A549 (cell line): ENCODE results near the gene LRP5. TPM values are rescaled to one million over a fixed set of nuclear protein-coding genes. Genes with fewer than 3 reads are reported as not detected.

Experiments
- ATAC-seq, 2 experiments: fragments of 200-7000 bp in 1 of 2; fragments of >200 bp in 1 of 2; cut with Nextera tagmentation in 1 of 2; cut with Tn5 transposase in 1 of 2; 3 replicates each; pipeline versions ENCODE4 v1.8.0 to v1.9.1; 2018 to 2020; ENCODE audit warnings: mild to moderate bottlenecking in 1 of 2, moderate library complexity in 1 of 2
- CTCF ChIA-PET: fragments of 300-600 bp; sonication (Branson Sonifier 250); formaldehyde crosslinking; extraction: SDS; loops from one replicate; lab custom pipeline; 2021; ENCODE audit warnings: antibody characterized with exemption, inconsistent platforms; lab: Yijun Ruan, JAX
- POLR2A ChIA-PET: fragments of 350-600 bp; formaldehyde crosslinking; extraction: SDS; loops from one replicate; lab custom pipeline; 2021; ENCODE audit warnings: antibody characterized with exemption, inconsistent platforms; lab: Yijun Ruan, JAX
- DNase-seq, 2 experiments: peaks; one replicate each; pipeline versions ENCODE4 v3.0.0 to v3.0.0-alpha.2; 2011 to 2016; ENCODE audit warnings: low read depth in 1 of 2, low spot score in 1 of 2
- FAIRE-seq: peaks from 2 replicates; lab custom pipeline; 2011; peaks lifted over from hg19 to GRCh38; lab: Jason Lieb, UNC
- H3K27ac ChIP-seq, 2 experiments: fragments of >200 bp; sonication (Bioruptor Twin); formaldehyde crosslinking; 3 replicates each; pipeline ENCODE4 v1.5.1; 2016 to 2017
- H3K4me1 ChIP-seq: fragments of >200 bp; sonication (Bioruptor Twin); formaldehyde crosslinking; 3 replicates; pipeline ENCODE4 v1.6.1; 2016
- H3K4me2 ChIP-seq: fragments of >200 bp; sonication (Bioruptor Twin); formaldehyde crosslinking; 3 replicates; pipeline ENCODE4 v1.6.1; 2016
- H3K4me3 ChIP-seq: fragments of >200 bp; sonication (Bioruptor Twin); formaldehyde crosslinking; 3 replicates; pipeline ENCODE4 v1.5.1; 2016
- H3K9me3 ChIP-seq: fragments of >200 bp; sonication (Bioruptor Twin); formaldehyde crosslinking; 3 replicates; pipeline ENCODE4 v1.6.1; 2016
- BCL3 ChIP-seq: fragments of >200 bp; sonication (Bioruptor Twin); formaldehyde crosslinking; IDR thresholded peaks from 3 replicates; pipeline ENCODE4 v1.6.1; 2016
- CBX8 ChIP-seq: fragments of 200-600 bp; sonication (generic); IDR thresholded peaks from 2 replicates; pipeline ENCODE4 v1.6.1; 2016
- CHD2 ChIP-seq: fragments of 150-350 bp; IDR thresholded peaks from 2 replicates; pipeline ENCODE4 v1.6.1; 2014; ENCODE audit warnings: low read length; ENCODE audit not compliant: partially characterized antibody
- EHF ChIP-seq: fragments of 250-450 bp; sonication (Bioruptor Pico); IDR thresholded peaks from 2 replicates; pipeline ENCODE4 v1.5.0; 2020; ENCODE audit warnings: mild to moderate bottlenecking
- EHMT2 ChIP-seq: fragments of 200-600 bp; sonication (generic); IDR thresholded peaks from 2 replicates; pipeline ENCODE4 v1.6.1; 2016; ENCODE audit warnings: antibody characterized with exemption, low read depth, mild to moderate bottlenecking, moderate library complexity
- EP300 ChIP-seq, 2 experiments: fragments of >200 bp; sonication (Bioruptor Twin); formaldehyde crosslinking; IDR thresholded peaks; 2 replicates in 1 of 2; 3 replicates in 1 of 2; pipeline ENCODE4 v1.6.1; 2016 to 2017
- GATA3 ChIP-seq: IDR thresholded peaks from 2 replicates; pipeline ENCODE4 v1.6.1; 2012; ENCODE audit warnings: borderline replicate concordance
- HES2 ChIP-seq: fragments of >200 bp; sonication (Bioruptor Twin); formaldehyde crosslinking; IDR thresholded peaks from 2 replicates; pipeline ENCODE4 v1.6.1; 2016
- HOXB13 ChIP-seq: fragments of 250-450 bp; sonication (Bioruptor Pico); IDR thresholded peaks from 2 replicates; pipeline ENCODE4 v1.5.0; 2020; ENCODE audit warnings: low read depth, mild to moderate bottlenecking, moderate library complexity
- JUNB ChIP-seq: fragments of >200 bp; sonication (Bioruptor Twin); formaldehyde crosslinking; IDR thresholded peaks from 2 replicates; pipeline ENCODE4 v1.6.1; 2016
- KDM1A ChIP-seq: fragments of 200-600 bp; sonication (generic); IDR thresholded peaks from 2 replicates; pipeline ENCODE4 v1.6.1; 2016; ENCODE audit warnings: low read depth, mild to moderate bottlenecking
- KDM5A ChIP-seq: fragments of 200-600 bp; sonication (generic); IDR thresholded peaks from 2 replicates; pipeline ENCODE4 v1.6.1; 2016; ENCODE audit warnings: antibody characterized with exemption, mild to moderate bottlenecking
- MAFK ChIP-seq: fragments of 450-650 bp; IDR thresholded peaks from 2 replicates; pipeline ENCODE4 v1.6.1; 2014; ENCODE audit not compliant: partially characterized antibody
- NFE2L2 ChIP-seq: fragments of 150-350 bp; conservative IDR thresholded peaks from 2 replicates; pipeline ENCODE4 v1.6.1; 2014; ENCODE audit warnings: low read length
- NR3C1 ChIP-seq: fragments of >200 bp; sonication (Bioruptor Twin); formaldehyde crosslinking; IDR thresholded peaks from 3 replicates; pipeline ENCODE4 v1.6.1; 2017
- POLR2AphosphoS2 ChIP-seq: conservative IDR thresholded peaks from 2 replicates; pipeline ENCODE4 v1.6.1; 2012; ENCODE audit warnings: low read length, improper control_type of control experiment, inconsistent platforms
- RAD21 ChIP-seq, 2 experiments: fragments of >200 bp in 1 of 2; sonication (Bioruptor Twin) in 1 of 2; formaldehyde crosslinking in 1 of 2; IDR thresholded peaks in 1 of 2; conservative IDR thresholded peaks in 1 of 2; 2 replicates in 1 of 2; 3 replicates in 1 of 2; pipeline ENCODE4 v1.6.1; 2012 to 2018; ENCODE audit warnings: inconsistent platforms in 1 of 2
- RCOR1 ChIP-seq: fragments of 150-350 bp; IDR thresholded peaks from 2 replicates; pipeline ENCODE4 v1.6.1; 2014; ENCODE audit warnings: antibody characterized with exemption, low read length, low read depth
- RFX5 ChIP-seq: fragments of 450-650 bp; IDR thresholded peaks from 2 replicates; pipeline ENCODE4 v1.7.1; 2014; ENCODE audit warnings: antibody characterized with exemption, mild to moderate bottlenecking, moderate library complexity
- RNF2 ChIP-seq: fragments of 200-600 bp; sonication (generic); IDR thresholded peaks from 2 replicates; pipeline ENCODE4 v1.6.1; 2016; ENCODE audit warnings: low read depth, mild to moderate bottlenecking, antibody characterized with exemption, moderate library complexity, borderline replicate concordance
- ZFP36 ChIP-seq: fragments of 450-650 bp; IDR thresholded peaks from 2 replicates; pipeline ENCODE4 v1.6.1; 2014; ENCODE audit warnings: borderline replicate concordance; ENCODE audit not compliant: partially characterized antibody
- ZNF302 ChIP-seq: fragments of 250-450 bp; sonication (Bioruptor Pico); IDR thresholded peaks from 2 replicates; pipeline ENCODE4 v1.9.0; 2021; ENCODE audit warnings: inconsistent platforms, mild to moderate bottlenecking, moderate library complexity
- WGBS: methylation state at CpG from one replicate; pipeline ENCODE4 v1.1.6; 2017; ENCODE audit errors: missing lambda C conversion rate; 5-methylcytosine and 5-hydroxymethylcytosine counted together
- polyA plus RNA-seq, 4 experiments: library from polyadenylated mRNA; depleted of rRNA in 3 of 4; stranded (reverse); fragments of >200 nt; fragmentation: RNase III in 1 of 4; extraction: RNeasy Plus Mini Kit Qiagen cat#74134 plus additional on column Dnase treatment in 1 of 4; gene quantifications; 2 replicates in 3 of 4; 3 replicates in 1 of 4; pipeline ENCODE4 v1.2.3, GENCODE V29; 2011 to 2017
- TF ChIP-seq, protein P1 (sequence below): fragments of 250-450 bp; sonication (Bioruptor Pico); IDR thresholded peaks from 2 replicates; pipeline ENCODE4 v1.5.0; 2021; ENCODE audit warnings: mild to moderate bottlenecking, moderate library complexity, borderline replicate concordance
- TF ChIP-seq, protein P2 (sequence below): IDR thresholded peaks from 2 replicates; pipeline ENCODE4 v1.6.1; 2012

The LRP5 gene
- polyA plus RNA-seq, 2 of the 4 experiments (the other 2 are of a cell fraction): 10.9 to 32.3 TPM

GRCh38 chr11:68430384-68430783, 118.0 kb downstream of the LRP5 start (continued):
- TF ChIP-seq, protein P1, sequence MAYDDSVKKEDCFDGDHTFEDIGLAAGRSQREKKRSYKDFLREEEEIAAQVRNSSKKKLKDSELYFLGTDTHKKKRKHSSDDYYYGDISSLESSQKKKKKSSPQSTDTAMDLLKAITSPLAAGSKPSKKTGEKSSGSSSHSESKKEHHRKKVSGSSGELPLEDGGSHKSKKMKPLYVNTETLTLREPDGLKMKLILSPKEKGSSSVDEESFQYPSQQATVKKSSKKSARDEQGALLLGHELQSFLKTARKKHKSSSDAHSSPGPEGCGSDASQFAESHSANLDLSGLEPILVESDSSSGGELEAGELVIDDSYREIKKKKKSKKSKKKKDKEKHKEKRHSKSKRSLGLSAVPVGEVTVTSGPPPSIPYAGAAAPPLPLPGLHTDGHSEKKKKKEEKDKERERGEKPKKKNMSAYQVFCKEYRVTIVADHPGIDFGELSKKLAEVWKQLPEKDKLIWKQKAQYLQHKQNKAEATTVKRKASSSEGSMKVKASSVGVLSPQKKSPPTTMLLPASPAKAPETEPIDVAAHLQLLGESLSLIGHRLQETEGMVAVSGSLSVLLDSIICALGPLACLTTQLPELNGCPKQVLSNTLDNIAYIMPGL: no peak
- TF ChIP-seq ZNF302 (CRISPR knock-in tag): no peak
- TF ChIP-seq HES2: no peak
- TF ChIP-seq, protein P2, sequence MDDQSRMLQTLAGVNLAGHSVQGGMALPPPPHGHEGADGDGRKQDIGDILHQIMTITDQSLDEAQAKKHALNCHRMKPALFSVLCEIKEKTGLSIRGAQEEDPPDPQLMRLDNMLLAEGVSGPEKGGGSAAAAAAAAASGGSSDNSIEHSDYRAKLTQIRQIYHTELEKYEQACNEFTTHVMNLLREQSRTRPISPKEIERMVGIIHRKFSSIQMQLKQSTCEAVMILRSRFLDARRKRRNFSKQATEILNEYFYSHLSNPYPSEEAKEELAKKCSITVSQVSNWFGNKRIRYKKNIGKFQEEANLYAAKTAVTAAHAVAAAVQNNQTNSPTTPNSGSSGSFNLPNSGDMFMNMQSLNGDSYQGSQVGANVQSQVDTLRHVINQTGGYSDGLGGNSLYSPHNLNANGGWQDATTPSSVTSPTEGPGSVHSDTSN: no peak
- TF ChIP-seq EP300 (IDR thresholded peaks at IDR 0.05): no peak
- TF ChIP-seq RNF2: no peak
- TF ChIP-seq CHD2: no peak
- no peak for TF ChIP-seq EHF (CRISPR knock-in tag)
- no peak for TF ChIP-seq JUNB

DNA sequence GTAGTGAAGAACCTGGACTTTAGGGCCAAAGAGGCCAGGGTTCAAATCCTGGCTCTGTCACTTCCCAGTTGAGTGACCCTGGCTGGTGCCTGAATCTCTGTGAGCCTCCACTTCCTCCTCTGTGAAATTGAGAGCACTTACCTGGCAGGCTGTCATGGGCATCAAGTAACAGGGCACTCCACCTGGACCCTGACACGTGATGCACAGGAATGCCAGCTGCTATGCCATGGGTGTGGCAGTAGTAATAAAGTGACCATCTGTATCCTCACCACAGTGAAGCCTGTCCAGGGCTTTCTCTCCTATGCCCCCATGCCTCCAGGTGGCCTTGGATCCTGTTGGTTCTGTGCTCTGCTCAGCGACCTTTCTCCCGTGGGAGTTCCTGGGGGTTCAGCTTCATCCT, 118.4 kb downstream of the LRP5 start:
- FAIRE-seq: no peak
- DNase-seq: no peak
- TF ChIP-seq HES2 (no peak), RFX5 (no peak), RAD21 (conservative IDR thresholded peaks at IDR 0.05 in 1 of 2, IDR thresholded peaks at IDR 0.05 in 1 of 2) (no peak), RCOR1 (no peak), RNF2 (no peak), NR3C1 (no peak), MAFK (no peak), POLR2AphosphoS2 (no peak), CBX8 (no peak), KDM5A (no peak), BCL3 (no peak), HOXB13 (CRISPR knock-in tag) (no peak), KDM1A (no peak), NFE2L2 (no peak), ZFP36 (no peak), GATA3 (no peak), CHD2 (no peak), EHMT2 (no peak)
- TF ChIP-seq, protein P2: no peak

More for the DNA sequence above, 118.4 kb downstream of the LRP5 start:
- CTCF ChIA-PET: interaction anchor here (2.1 kb wide), 1 partner anchor 10 kb away, joined by 5 read pairs; no protein-coding TSS in a partner anchor
- Histone ChIP-seq H3K4me1 (no peaks in the 10 kb centered on the region), H3K27ac (no peak overlapping the region), H3K9me3 (peaks cover 24% of the 10 kb centered on the region), H3K4me3 (no peak overlapping the region), H3K4me2 (no peak overlapping the region)
- POLR2A ChIA-PET: no interaction called here
- ATAC-seq: no peak; a peak in 1 of 6 replicates
- WGBS: 80% methylated on average over 3 of the region's 3 CpGs
